Heart left ventricle (tissue), 16 donors: ENCODE data around the gene CRACDL. TPM values are rescaled to one million over a fixed set of nuclear protein-coding genes. Genes with fewer than 3 reads are reported as not detected.

Experiments
- ATAC-seq, 4 donors: fragments of 200-7000 bp; cut with Tn5 transposase; one replicate each; pipeline ENCODE4 v1.9.1; 2020 to 2022; ENCODE audit warnings: moderate library complexity in 4 of 4, mild to moderate bottlenecking in 3 of 4, moderate number of reproducible peaks in 1 of 4
- DNase-seq, 5 donors: peaks; one replicate each; pipeline ENCODE4 v3.0.0-alpha.2; 2020
- H3K27ac ChIP-seq, 12 donors: fragments of 200-600 bp; sonication (generic) in 4 of 12; one replicate each; pipeline versions ENCODE4 v1.5.0 to v1.8.0; 2016 to 2022; ENCODE audit warnings: mild to moderate bottlenecking in 2 of 12
- H3K27me3 ChIP-seq, 9 donors: fragments of 200-600 bp; sonication (generic) in 2 of 9; one replicate each; pipeline versions ENCODE4 v1.5.1 to v1.8.0; 2016 to 2022; ENCODE audit warnings: mild to moderate bottlenecking in 3 of 9
- H3K36me3 ChIP-seq, 9 donors: fragments of 200-600 bp; sonication (generic) in 2 of 9; one replicate each; pipeline versions ENCODE4 v1.5.0 to v1.8.0; 2018 to 2022; ENCODE audit warnings: mild to moderate bottlenecking in 2 of 9
- H3K4me1 ChIP-seq, 12 donors: fragments of 200-600 bp; sonication (generic) in 4 of 12; one replicate each; pipeline versions ENCODE4 v1.5.0 to v1.8.0; 2016 to 2022; ENCODE audit warnings: mild to moderate bottlenecking in 3 of 12
- H3K4me3 ChIP-seq, 12 donors: fragments of 200-600 bp; sonication (generic) in 4 of 12; one replicate each; pipeline versions ENCODE4 v1.5.0 to v1.8.0; 2017 to 2022; ENCODE audit warnings: mild to moderate bottlenecking in 9 of 12, moderate library complexity in 4 of 12
- H3K9me3 ChIP-seq, 12 donors: fragments of 200-600 bp; sonication (generic) in 4 of 12; one replicate each; pipeline versions ENCODE4 v1.5.0 to v1.8.0; 2016 to 2022; ENCODE audit warnings: mild to moderate bottlenecking in 1 of 12
- CTCF ChIP-seq, 12 donors: fragments of 200-600 bp; sonication (generic) in 4 of 12; IDR thresholded peaks; one replicate each; pipeline versions ENCODE4 v1.5.0 to v1.8.0; 2018 to 2022; ENCODE audit warnings: antibody characterized with exemption in 12 of 12, mild to moderate bottlenecking in 5 of 12
- POLR2A ChIP-seq, 2 donors: fragments of 450-650 bp; IDR thresholded peaks; one replicate each; pipeline ENCODE4 v1.6.1; 2017; ENCODE audit warnings: antibody characterized with exemption in 2 of 2, mild to moderate bottlenecking in 2 of 2, moderate library complexity in 2 of 2
- WGBS, 4 donors: extraction: QIAGEN DNeasy Blood & Tissue Kit in 2 of 4; methylation state at CpG; one replicate each; pipeline versions ENCODE4 v1.1.5 to v1.1.7; 2013 to 2018; 5-methylcytosine and 5-hydroxymethylcytosine counted together
- intact Hi-C, 10 donors: fragments of 100-400 bp; cut with DNase I; formaldehyde crosslinking; loops; one replicate each; pipeline versions ENCODE4 v1.11.1 to v1.14.2; 2022
- polyA plus RNA-seq, 2 donors: library from polyadenylated mRNA; stranded (reverse); fragments of 200-250 nt; gene quantifications; one replicate each; pipeline ENCODE4 v1.2.3, GENCODE V29; 2013
- total RNA-seq, 9 donors: library from RNA; depleted of rRNA in 2 of 9; stranded (reverse); fragments of >200 nt in 2 of 9; fragmentation: NEBNext Ultra II Directional in 3 of 9; extraction: Animal tissue kit (Norgen Biotek cat#: 25700) in 3 of 9; gene quantifications; one replicate each; pipeline versions ENCODE4 v1.1.0 to v1.2.4, GENCODE V29; 2016 to 2023
- donor health status: ischemic (EF 13 %, LVEDD 7.1; RV severe dilation, severe dysfunction).
- donor health status: healthy with polysubstance abuse.
- donor health status: DM: no; HTN: yes; CAD: no.
- donor health status: DM: no; HTN: no; CAD: no.
- donor health status: ischemic (EF 25% LVEDD 6.9; RV normal size, moderate dysfunction).
- donor health status: ischemic (EF 25% LVEDD 5.7; RV mildly dilated, moderate dysfunction).
- donor health status: healthy.
- donor health status: DM: yes; HTN: yes; CAD: no.
- donor health status: ischemic (EF 35%, LVEDD 5.7; RV mildly dilated, moderate dysfunction).
- donor health status: nonischemic (EF 11% LVEDD 7.7; RV severe dilation, severe dysfunction).
- donor health status: DM: yes; HTN: yes; CAD: no.
- donor health status: PGD.
- donor health status: ischemic (EF 29% LVEDD 5.4; RV normal size, mild dysfunction).
- donor health status: nonischemic (EF 23%, LVEDD 6.1; RV moderate dilation, normal function).

The CRACDL gene
- total and polyA plus RNA-seq, 11 donors = 1.1 to 7.4 (median 2.9) TPM

- ATAC-seq (no peak), DNase-seq (no peak)
- Histone ChIP-seq H3K9me3 (peaks cover 0 to 22% (median 12%) of the 10 kb centered on the region in 12 donors), H3K36me3 (no peaks in the 10 kb centered on the region), H3K27me3 (no peaks in the 10 kb centered on the region), H3K4me3 (no peak overlapping the region), H3K27ac (no peak overlapping the region), H3K4me1 (no peaks in the 10 kb centered on the region)
- TF ChIP-seq POLR2A (IDR thresholded peaks at IDR 0.05) (no peak), CTCF (IDR thresholded peaks at IDR 0.05) (no peak)
- intact Hi-C loops = no loop called here
- WGBS, 4 donors = 87 to 96% (median 91%) methylated on average over 6 of the region's 6 CpGs
Measured at GRCh38 chr2:98786179-98786578, 149.8 kb downstream of the CRACDL start.

GRCh38 chr2:98782570-98782969 is 153.5 kb downstream of the CRACDL start:
- intact Hi-C loops = no loop called here
- no peak overlapping the region for H3K4me3 ChIP-seq
- no peaks in the 10 kb centered on the region for H3K4me1 ChIP-seq
- no peak overlapping the region for H3K27ac ChIP-seq
- peaks cover 0 to 25% (median 12%) of the 10 kb centered on the region in 12 donors for H3K9me3 ChIP-seq
- DNase-seq (no peak), ATAC-seq (no peak)
- H3K27me3 ChIP-seq = no peaks in the 10 kb centered on the region
- H3K36me3 ChIP-seq = no peaks in the 10 kb centered on the region
- TF ChIP-seq CTCF (IDR thresholded peaks at IDR 0.05) (no peak), POLR2A (IDR thresholded peaks at IDR 0.05) (no peak)

- no peak for ATAC-seq
Measured at GRCh38 chr2:98781822-98782221, 154.2 kb downstream of the CRACDL start.

GRCh38 chr2:98778741-98779483 is 157.1 kb downstream of the CRACDL start:
- peaks cover 0 to 25% (median 12%) of the 10 kb centered on the region in 12 donors for H3K9me3 ChIP-seq
- H3K36me3 ChIP-seq = no peaks in the 10 kb centered on the region
- no peak for ATAC-seq
- no peak overlapping the region for H3K27ac ChIP-seq
- no peak for DNase-seq
- H3K4me1 ChIP-seq = no peaks in the 10 kb centered on the region
- H3K4me3 ChIP-seq = no peak overlapping the region
- TF ChIP-seq CTCF (IDR thresholded peaks at IDR 0.05) (no peak), POLR2A (IDR thresholded peaks at IDR 0.05) (no peak)
- no peaks in the 10 kb centered on the region for H3K27me3 ChIP-seq
- 80 to 83% (median 81%) methylated on average over 6 of the region's 6 CpGs for WGBS, 4 donors
- intact Hi-C loops = no loop called here

More at GRCh38 chr2:98781822-98782221, 154.2 kb downstream of the CRACDL start:
- Histone ChIP-seq H3K4me1 (no peaks in the 10 kb centered on the region), H3K27ac (no peak overlapping the region), H3K27me3 (no peaks in the 10 kb centered on the region), H3K4me3 (no peak overlapping the region), H3K36me3 (no peaks in the 10 kb centered on the region), H3K9me3 (peaks cover 0 to 25% (median 12%) of the 10 kb centered on the region in 12 donors)
- DNase-seq = no peak
- WGBS, 4 donors = 93 to 98% (median 95%) methylated on average over 1 of the region's 1 CpG
- intact Hi-C loops = no loop called here
- no peak for TF ChIP-seq CTCF (IDR thresholded peaks at IDR 0.05)
- no peak for TF ChIP-seq POLR2A (IDR thresholded peaks at IDR 0.05)
